ENCODE measurements around the gene RFESD. TPM values are rescaled to one million over a fixed set of nuclear protein-coding genes. Genes with fewer than 3 reads are reported as not detected.

Gene RFESD
- total and polyA plus RNA-seq, 10 of the 15 experiments (the other 5 are each of a cell fraction or from before 2014, with no cell fraction given) = 1.9 to 14.7 (median 4.9) TPM

DNA sequence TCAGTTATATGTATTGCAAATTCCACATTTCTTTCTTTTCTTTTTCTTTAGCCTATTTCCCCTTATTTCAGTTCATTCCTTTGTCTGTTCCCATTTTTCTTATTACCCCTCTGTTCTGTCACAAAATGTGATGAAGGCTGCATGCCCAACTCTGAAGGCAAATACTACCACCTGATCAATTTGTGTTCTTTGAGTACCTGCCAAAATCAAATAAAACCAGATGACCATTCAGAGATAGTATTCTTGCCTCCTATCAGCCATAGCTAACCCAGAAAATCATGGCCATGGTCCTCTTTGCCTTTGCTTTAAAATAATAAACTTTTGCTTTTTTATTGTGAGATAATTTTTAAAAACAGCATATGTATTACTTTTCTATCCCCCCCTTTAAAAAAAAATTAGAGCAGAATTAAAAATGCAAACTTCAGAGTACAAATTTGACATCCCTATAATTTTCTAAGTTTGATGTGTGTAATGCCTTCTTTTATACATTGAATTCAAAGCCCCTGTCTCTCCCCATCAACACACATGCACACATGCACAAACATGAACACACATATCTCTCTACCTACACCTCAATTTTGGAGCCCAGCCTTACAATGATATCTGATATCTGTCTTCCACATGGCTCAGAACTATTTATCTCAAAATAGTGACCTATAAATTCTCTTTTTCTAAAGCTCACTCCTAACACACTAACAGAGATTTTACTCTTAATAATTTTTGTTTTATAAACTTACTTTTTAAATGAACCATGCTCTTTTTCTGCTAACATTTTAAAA is 3.5 kb downstream of the RFESD start:
- SMC1A ChIA-PET (ENCODE audit: uncharacterized antibody, unreplicated experiment) = interaction anchor here (0.6 to 0.9 kb wide), 3 partner anchors 14 to 198 kb away, joined by 3 to 4 read pairs (median 3); no protein-coding TSS in a partner anchor
- H3K4me2 ChIP-seq (ENCODE audit: control insufficient read depth, insufficient read depth) = no peak overlapping the region
- TF ChIP-seq KAT2A (conservative IDR thresholded peaks at IDR 0.05; ENCODE audit: control insufficient read depth, low read depth, low read length) = no peak
- no peaks in the 10 kb centered on the region for H4K20me1 ChIP-seq (ENCODE audit: control insufficient read depth, insufficient read depth)
- no peak overlapping the region for H3K9ac ChIP-seq (ENCODE audit: control insufficient read depth, insufficient read depth, low read length)
- BruUV-seq (replicated peaks) = no TSS peak
- no peak for DNase-seq (ENCODE audit: low read depth, low spot score)
- peaks cover 5% of the 10 kb centered on the region for H3K4me1 ChIP-seq (ENCODE audit: control insufficient read depth, insufficient read depth, low read length)
- FAIRE-seq = no peak
- no peak overlapping the region for H2AFZ ChIP-seq (ENCODE audit: control insufficient read depth, low read depth, low read length)
- POLR2A ChIA-PET = interaction anchor here (0.6 kb wide), 1 partner anchor 466 kb away, joined by 3 read pairs; no protein-coding TSS in a partner anchor
- intact Hi-C loops (cut with micrococcal nuclease; ENCODE audit: unreplicated experiment) = loop anchor here (10.0 kb wide), 2 partner anchors 305 to 685 kb away; no protein-coding TSS in a partner anchor
- no peak overlapping the region for H3K4me3 ChIP-seq
- no peaks in the 10 kb centered on the region for H3K27me3 ChIP-seq (replicated peaks in 1 of 2; ENCODE audit: control insufficient read depth in 2 of 2, insufficient read depth in 2 of 2, low read length in 1 of 2)
- ATAC-seq = no peak
- RAD21 ChIA-PET (ENCODE audit: unreplicated experiment) = no interaction called here
- CTCF ChIA-PET = interaction anchor here (0.7 to 4.8 kb wide), 4 partner anchors 12 to 196 kb away, joined by 4 to 30 read pairs (median 6); no protein-coding TSS in a partner anchor
- H3K79me2 ChIP-seq (ENCODE audit: control insufficient read depth, insufficient read depth, low read length) = no peaks in the 10 kb centered on the region
- H3K36me3 ChIP-seq (ENCODE audit: control insufficient read depth in 2 of 2, insufficient read depth in 2 of 2, low read length in 1 of 2) = no peaks in the 10 kb centered on the region
- H3K9me3 ChIP-seq (replicated peaks; ENCODE audit: control insufficient read depth, insufficient read depth, low read length) = no peaks in the 10 kb centered on the region
- H3K27ac ChIP-seq (ENCODE audit: control insufficient read depth, insufficient read depth) = no peak overlapping the region
- in situ Hi-C loops (cut with MboI) = no loop called here

DNA sequence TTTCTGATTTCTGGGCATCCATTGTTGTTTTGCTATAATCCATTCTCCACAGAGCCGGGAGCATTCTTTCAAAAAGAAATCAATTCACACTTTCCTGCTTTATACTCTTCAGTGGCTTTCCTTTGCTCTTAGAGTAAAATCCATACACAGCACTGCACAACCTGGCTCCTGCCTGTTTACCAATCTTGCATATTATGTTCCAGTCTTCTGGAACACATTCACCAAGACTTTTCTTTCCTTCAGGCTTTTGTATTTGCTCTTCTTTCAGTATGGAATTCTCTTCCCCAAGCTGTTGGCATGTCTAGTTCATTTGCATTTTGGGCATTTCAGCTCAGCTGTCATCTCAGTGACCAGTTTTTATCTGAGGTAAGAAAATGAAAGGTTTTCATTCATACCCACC is 6.3 kb downstream of the RFESD start:
- Histone ChIP-seq H3K9ac (ENCODE audit: control insufficient read depth, insufficient read depth, low read length) (no peak overlapping the region), H4K20me1 (ENCODE audit: control insufficient read depth, insufficient read depth) (no peaks in the 10 kb centered on the region), H3K4me3 (no peak overlapping the region), H3K27me3 (replicated peaks in 1 of 2; ENCODE audit: control insufficient read depth in 2 of 2, insufficient read depth in 2 of 2, low read length in 1 of 2) (no peaks in the 10 kb centered on the region), H3K79me2 (ENCODE audit: control insufficient read depth, insufficient read depth, low read length) (no peaks in the 10 kb centered on the region), H3K9me3 (replicated peaks; ENCODE audit: control insufficient read depth, insufficient read depth, low read length) (no peaks in the 10 kb centered on the region), H2AFZ (ENCODE audit: control insufficient read depth, low read depth, low read length) (no peak overlapping the region), H3K36me3 (ENCODE audit: control insufficient read depth in 2 of 2, insufficient read depth in 2 of 2, low read length in 1 of 2) (no peaks in the 10 kb centered on the region), H3K27ac (ENCODE audit: control insufficient read depth, insufficient read depth) (no peak overlapping the region), H3K4me2 (ENCODE audit: control insufficient read depth, insufficient read depth) (no peak overlapping the region), H3K4me1 (ENCODE audit: control insufficient read depth, insufficient read depth, low read length) (peaks cover 4% of the 10 kb centered on the region; the same call in 1 of the 2 replicates)
- SMC1A ChIA-PET (ENCODE audit: uncharacterized antibody, unreplicated experiment) = interaction anchor here (0.8 to 3.7 kb wide), 8 partner anchors 10 to 204 kb away, joined by 3 to 19 read pairs (median 4); no protein-coding TSS in a partner anchor
- ATAC-seq = no peak
- FAIRE-seq = no peak
- CTCF ChIA-PET = interaction anchor here (1.2 to 4.8 kb wide), 5 partner anchors 9 to 961 kb away, joined by 3 to 30 read pairs (median 5); no protein-coding TSS in a partner anchor
- POLR2A ChIA-PET = no interaction called here
- in situ Hi-C loops (cut with MboI) = no loop called here
- 75% methylated on average over 1 of the region's 1 CpG for WGBS (ENCODE audit: insufficient coverage, insufficient replicate concordance, low lambda C conversion rate, missing lambda C conversion rate)
- RAD21 ChIA-PET (ENCODE audit: unreplicated experiment) = interaction anchor here (0.9 to 2.0 kb wide), 4 partner anchors 79 to 160 kb away, joined by 3 to 5 read pairs (median 4); partner anchors contain the start of gene RHOBTB3
- intact Hi-C loops (cut with micrococcal nuclease; ENCODE audit: unreplicated experiment) = no loop called here
- no TSS peak for BruUV-seq (replicated peaks)
- DNase-seq (ENCODE audit: low read depth, low spot score) = no peak
- TF ChIP-seq PAX5 (IDR thresholded peaks at IDR 0.05; ENCODE audit: borderline replicate concordance, low read depth, low read length) = no peak
- no peak for TF ChIP-seq MTA3 (IDR thresholded peaks at IDR 0.05; ENCODE audit: borderline replicate concordance, low read length)
- TF ChIP-seq HDAC2 (IDR thresholded peaks at IDR 0.05) = no peak
- TF ChIP-seq, protein P1, sequence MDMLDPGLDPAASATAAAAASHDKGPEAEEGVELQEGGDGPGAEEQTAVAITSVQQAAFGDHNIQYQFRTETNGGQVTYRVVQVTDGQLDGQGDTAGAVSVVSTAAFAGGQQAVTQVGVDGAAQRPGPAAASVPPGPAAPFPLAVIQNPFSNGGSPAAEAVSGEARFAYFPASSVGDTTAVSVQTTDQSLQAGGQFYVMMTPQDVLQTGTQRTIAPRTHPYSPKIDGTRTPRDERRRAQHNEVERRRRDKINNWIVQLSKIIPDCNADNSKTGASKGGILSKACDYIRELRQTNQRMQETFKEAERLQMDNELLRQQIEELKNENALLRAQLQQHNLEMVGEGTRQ (IDR thresholded peaks at IDR 0.05; ENCODE audit: borderline replicate concordance, low read depth, low read length) = no peak
- no peak for TF ChIP-seq SMAD5 (IDR thresholded peaks at IDR 0.05; ENCODE audit: low read depth)
- no peak for TF ChIP-seq CBX5 (IDR thresholded peaks at IDR 0.05; ENCODE audit: low read depth)
- no peak for TF ChIP-seq CHD4 (IDR thresholded peaks at IDR 0.05)
- no peak for TF ChIP-seq RCOR1 (conservative IDR thresholded peaks at IDR 0.05; ENCODE audit: low read depth, low read length)
- no peak for TF ChIP-seq ZNF384 (IDR thresholded peaks at IDR 0.05; ENCODE audit: borderline replicate concordance, low read depth, low read length)
- TF ChIP-seq POLR2AphosphoS5 (IDR thresholded peaks at IDR 0.05; ENCODE audit: low read length) = no peak
- TF ChIP-seq, protein P2, sequence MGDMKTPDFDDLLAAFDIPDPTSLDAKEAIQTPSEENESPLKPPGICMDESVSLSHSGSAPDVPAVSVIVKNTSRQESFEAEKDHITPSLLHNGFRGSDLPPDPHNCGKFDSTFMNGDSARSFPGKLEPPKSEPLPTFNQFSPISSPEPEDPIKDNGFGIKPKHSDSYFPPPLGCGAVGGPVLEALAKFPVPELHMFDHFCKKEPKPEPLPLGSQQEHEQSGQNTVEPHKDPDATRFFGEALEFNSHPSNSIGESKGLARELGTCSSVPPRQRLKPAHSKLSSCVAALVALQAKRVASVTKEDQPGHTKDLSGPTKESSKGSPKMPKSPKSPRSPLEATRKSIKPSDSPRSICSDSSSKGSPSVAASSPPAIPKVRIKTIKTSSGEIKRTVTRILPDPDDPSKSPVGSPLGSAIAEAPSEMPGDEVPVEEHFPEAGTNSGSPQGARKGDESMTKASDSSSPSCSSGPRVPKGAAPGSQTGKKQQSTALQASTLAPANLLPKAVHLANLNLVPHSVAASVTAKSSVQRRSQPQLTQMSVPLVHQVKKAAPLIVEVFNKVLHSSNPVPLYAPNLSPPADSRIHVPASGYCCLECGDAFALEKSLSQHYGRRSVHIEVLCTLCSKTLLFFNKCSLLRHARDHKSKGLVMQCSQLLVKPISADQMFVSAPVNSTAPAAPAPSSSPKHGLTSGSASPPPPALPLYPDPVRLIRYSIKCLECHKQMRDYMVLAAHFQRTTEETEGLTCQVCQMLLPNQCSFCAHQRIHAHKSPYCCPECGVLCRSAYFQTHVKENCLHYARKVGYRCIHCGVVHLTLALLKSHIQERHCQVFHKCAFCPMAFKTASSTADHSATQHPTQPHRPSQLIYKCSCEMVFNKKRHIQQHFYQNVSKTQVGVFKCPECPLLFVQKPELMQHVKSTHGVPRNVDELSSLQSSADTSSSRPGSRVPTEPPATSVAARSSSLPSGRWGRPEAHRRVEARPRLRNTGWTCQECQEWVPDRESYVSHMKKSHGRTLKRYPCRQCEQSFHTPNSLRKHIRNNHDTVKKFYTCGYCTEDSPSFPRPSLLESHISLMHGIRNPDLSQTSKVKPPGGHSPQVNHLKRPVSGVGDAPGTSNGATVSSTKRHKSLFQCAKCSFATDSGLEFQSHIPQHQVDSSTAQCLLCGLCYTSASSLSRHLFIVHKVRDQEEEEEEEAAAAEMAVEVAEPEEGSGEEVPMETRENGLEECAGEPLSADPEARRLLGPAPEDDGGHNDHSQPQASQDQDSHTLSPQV (IDR thresholded peaks at IDR 0.05) = no peak
- no peak for TF ChIP-seq ZBED1 (IDR thresholded peaks at IDR 0.05; ENCODE audit: borderline replicate concordance)

Data from GM12878 (cell line).